ENCODE data around the gene SPATA31A7.
"Not testable (repeated sequence)": the region's sequence is repeated elsewhere in the genome, so short reads cannot be mapped to it uniquely, and the experiment has no call there.

Gene SPATA31A7

GRCh38 chr9:61189736-61190135, at the start of gene SPATA31A7:
TSS of gene SPATA31A7 (plus strand) at chr9:61190036. CDS start at chr9:61190065, 29 bp downstream.
- DNase-seq = not testable (repeated sequence)

- DNase-seq = not testable (repeated sequence)
Measured at GRCh38 chr9:61226438-61226837, 36.6 kb downstream of the SPATA31A7 start.
